Keratinocyte (primary cell): ENCODE data around the gene PRIMA1. TPM values are rescaled to one million over a fixed set of nuclear protein-coding genes. Genes with fewer than 3 reads are reported as not detected.

Experiments used
- DNase-seq: peaks from one replicate; pipeline ENCODE4 v3.0.0-alpha.2; 2011; ENCODE audit warnings: low read depth, missing footprints, low spot score
- FAIRE-seq: peaks from 2 replicates; lab custom pipeline; 2011; peaks lifted over from hg19 to GRCh38; lab: Jason Lieb, UNC
- H2AFZ ChIP-seq: 2 replicates; pipeline ENCODE4 v1.6.0; 2012; ENCODE audit warnings: low read length, control low read depth, inconsistent platforms; ENCODE audit not compliant: control insufficient read depth
- H3K27ac ChIP-seq: 2 replicates; pipeline ENCODE4 v1.5.1; 2011; ENCODE audit warnings: low read length; ENCODE audit not compliant: control insufficient read depth, insufficient read depth
- H3K27me3 ChIP-seq: 3 replicates; pipeline ENCODE4 v1.6.0; 2011; ENCODE audit warnings: low read length; ENCODE audit not compliant: control insufficient read depth, insufficient read depth; ENCODE audit errors: extremely low read depth
- H3K36me3 ChIP-seq, 2 experiments: 2 replicates in 1 of 2; 3 replicates in 1 of 2; pipeline ENCODE4 v1.5.1; 2011; ENCODE audit warnings: low read length in 2 of 2, mild to moderate bottlenecking in 1 of 2; ENCODE audit not compliant: control insufficient read depth in 2 of 2, insufficient read depth in 2 of 2; ENCODE audit errors: extremely low read depth in 1 of 2
- H3K4me1 ChIP-seq: 3 replicates; pipeline ENCODE4 v1.5.1; 2011; ENCODE audit warnings: low read length; ENCODE audit not compliant: control insufficient read depth, insufficient read depth; ENCODE audit errors: extremely low read depth
- H3K4me2 ChIP-seq: 3 replicates; pipeline ENCODE4 v1.6.0; 2011; ENCODE audit warnings: low read depth, low read length; ENCODE audit not compliant: control insufficient read depth, insufficient read depth; ENCODE audit errors: extremely low read depth
- H3K4me3 ChIP-seq, 3 experiments: fragments of 200-600 bp in 1 of 3; sonication (generic) in 1 of 3; 2 replicates in 2 of 3; 3 replicates in 1 of 3; pipeline ENCODE4 v1.5.1; 2011 to 2016; ENCODE audit warnings: low read length in 3 of 3, mild to moderate bottlenecking in 3 of 3, control low read depth in 2 of 3, inconsistent platforms in 1 of 3, low read depth in 1 of 3, mixed read lengths in 1 of 3, mixed run types in 1 of 3, moderate library complexity in 1 of 3; ENCODE audit not compliant: control insufficient read depth in 2 of 3, insufficient read depth in 2 of 3; ENCODE audit errors: extremely low read depth in 1 of 3
- H3K79me2 ChIP-seq: 2 replicates; pipeline ENCODE4 v1.6.0; 2012; ENCODE audit warnings: low read length; ENCODE audit not compliant: control insufficient read depth, insufficient read depth
- H3K9ac ChIP-seq: 3 replicates; pipeline ENCODE4 v1.6.0; 2011; ENCODE audit warnings: low read length; ENCODE audit not compliant: control insufficient read depth, insufficient read depth; ENCODE audit errors: extremely low read depth
- H3K9me1 ChIP-seq: 3 replicates; pipeline ENCODE4 v1.6.0; 2011; ENCODE audit warnings: low read length; ENCODE audit not compliant: control insufficient read depth, insufficient read depth; ENCODE audit errors: extremely low read depth
- H3K9me3 ChIP-seq: 2 replicates; pipeline ENCODE4 v1.5.1; 2012; ENCODE audit warnings: low read depth, low read length; ENCODE audit not compliant: control insufficient read depth
- H4K20me1 ChIP-seq: 3 replicates; pipeline ENCODE4 v1.6.0; 2011; ENCODE audit warnings: low read length; ENCODE audit not compliant: control insufficient read depth, insufficient read depth; ENCODE audit errors: extremely low read depth
- EZH2 ChIP-seq: IDR thresholded peaks from one replicate; pipeline ENCODE4 v1.6.1; 2012; ENCODE audit warnings: inconsistent platforms, mild to moderate bottlenecking, low read length, moderate library complexity
- dilution Hi-C: fragments of 300-500 bp; cut with MboI; formaldehyde crosslinking; loops from one replicate; pipeline ENCODE4 v1.7.0; 2020; ENCODE audit warnings: low sequenced_read_pairs; ENCODE audit not compliant: extremely low pct_ligation_motif_present
- polyA plus RNA-seq, 5 experiments: library from polyadenylated mRNA; depleted of rRNA in 3 of 5; stranded (reverse) in 3 of 5; stranded (forward) in 1 of 5; unstranded in 1 of 5; fragments of >200 nt; gene quantifications; 1 replicate in 1 of 5; 2 replicates in 3 of 5; 3 replicates in 1 of 5; pipeline versions ENCODE4 v1.2.1 to v1.2.3, GENCODE V29; 2011 to 2012; ENCODE audit warnings: missing spikeins in 2 of 5, low read depth in 1 of 5, low replicate concordance in 1 of 5
- TF ChIP-seq, protein P1 (sequence below), 3 experiments: IDR thresholded peaks in 1 of 3; conservative IDR thresholded peaks in 1 of 3; optimal IDR thresholded peaks in 1 of 3; 2 replicates in 2 of 3; 3 replicates in 1 of 3; pipeline versions ENCODE3 to v1.5.1; 2011; ENCODE audit warnings: low read length in 3 of 3, mild to moderate bottlenecking in 3 of 3, moderate library complexity in 2 of 3, control low read depth in 1 of 3, inconsistent platforms in 1 of 3; ENCODE audit not compliant: insufficient read depth in 2 of 3; ENCODE audit errors: extremely low read depth in 1 of 3

Gene PRIMA1
- polyA plus RNA-seq, 1 donor (not counting 4 experiments of a cell fraction or from before 2014, with no cell fraction given) = not detected

DNA sequence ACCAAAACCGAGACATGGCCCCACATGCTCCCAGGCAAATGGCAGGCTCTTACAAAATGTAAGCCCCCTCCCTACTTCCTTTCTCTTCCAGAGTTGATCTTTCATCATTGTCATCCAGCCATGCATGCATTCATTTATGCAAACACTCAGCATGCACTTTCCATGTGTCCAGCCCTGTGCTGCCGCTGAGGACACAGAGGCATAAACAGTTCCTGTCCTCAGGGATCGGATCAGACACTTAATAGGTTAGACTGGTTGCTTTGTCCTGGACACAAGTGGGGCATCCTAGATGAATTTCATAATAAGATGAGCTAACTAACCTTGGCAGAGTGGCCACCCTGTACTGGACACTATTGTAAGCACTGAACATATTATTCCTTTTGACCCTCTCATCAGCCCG is 23.1 kb downstream of the PRIMA1 start:
- FAIRE-seq (no peak), DNase-seq (no peak)
- no peaks in the 10 kb centered on the region for H4K20me1 ChIP-seq
- no peaks in the 10 kb centered on the region for H3K4me1 ChIP-seq
- no peaks in the 10 kb centered on the region for H3K79me2 ChIP-seq
- no peaks in the 10 kb centered on the region for H3K9me1 ChIP-seq
- no peak overlapping the region for H2AFZ ChIP-seq
- dilution Hi-C loops = no loop called here
- no peak overlapping the region for H3K4me3 ChIP-seq
- no peaks in the 10 kb centered on the region for H3K36me3 ChIP-seq
- no peaks in the 10 kb centered on the region for H3K27me3 ChIP-seq
- no peaks in the 10 kb centered on the region for H3K9me3 ChIP-seq
- H3K9ac ChIP-seq = no peak overlapping the region
- H3K27ac ChIP-seq = no peak overlapping the region
- TF ChIP-seq, protein P1, sequence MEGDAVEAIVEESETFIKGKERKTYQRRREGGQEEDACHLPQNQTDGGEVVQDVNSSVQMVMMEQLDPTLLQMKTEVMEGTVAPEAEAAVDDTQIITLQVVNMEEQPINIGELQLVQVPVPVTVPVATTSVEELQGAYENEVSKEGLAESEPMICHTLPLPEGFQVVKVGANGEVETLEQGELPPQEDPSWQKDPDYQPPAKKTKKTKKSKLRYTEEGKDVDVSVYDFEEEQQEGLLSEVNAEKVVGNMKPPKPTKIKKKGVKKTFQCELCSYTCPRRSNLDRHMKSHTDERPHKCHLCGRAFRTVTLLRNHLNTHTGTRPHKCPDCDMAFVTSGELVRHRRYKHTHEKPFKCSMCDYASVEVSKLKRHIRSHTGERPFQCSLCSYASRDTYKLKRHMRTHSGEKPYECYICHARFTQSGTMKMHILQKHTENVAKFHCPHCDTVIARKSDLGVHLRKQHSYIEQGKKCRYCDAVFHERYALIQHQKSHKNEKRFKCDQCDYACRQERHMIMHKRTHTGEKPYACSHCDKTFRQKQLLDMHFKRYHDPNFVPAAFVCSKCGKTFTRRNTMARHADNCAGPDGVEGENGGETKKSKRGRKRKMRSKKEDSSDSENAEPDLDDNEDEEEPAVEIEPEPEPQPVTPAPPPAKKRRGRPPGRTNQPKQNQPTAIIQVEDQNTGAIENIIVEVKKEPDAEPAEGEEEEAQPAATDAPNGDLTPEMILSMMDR (optimal IDR thresholded peaks at IDR 0.05 in 1 of 3, IDR thresholded peaks at IDR 0.05 in 1 of 3, conservative IDR thresholded peaks at IDR 0.05 in 1 of 3; ENCODE audit: extremely low read depth in 1 of 3, insufficient read depth in 2 of 3, low read length in 3 of 3) = no peak
- no peak for TF ChIP-seq EZH2
- H3K4me2 ChIP-seq = no peak overlapping the region

DNA sequence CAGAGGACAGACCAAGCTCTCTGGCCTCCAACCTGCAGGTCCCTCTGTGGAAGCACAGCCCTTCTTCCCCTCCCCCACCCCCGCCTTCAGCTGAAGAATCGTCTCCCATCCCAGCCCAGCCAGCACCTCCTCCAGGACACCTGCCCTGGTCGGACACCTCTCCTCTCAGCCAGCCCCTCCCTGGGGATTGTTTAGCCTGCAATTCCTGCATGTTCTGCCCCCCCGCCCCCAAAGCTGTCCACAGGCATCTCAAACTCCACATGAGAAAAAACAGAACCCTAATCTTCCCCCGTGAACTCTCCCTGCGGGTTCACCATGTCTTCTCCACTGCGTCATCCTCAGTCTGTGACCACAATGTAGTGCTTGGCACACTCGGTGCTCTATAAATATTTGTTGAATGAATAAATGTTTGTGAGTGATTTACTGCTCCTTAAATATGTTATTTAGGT is 24.1 kb downstream of the PRIMA1 start:
- FAIRE-seq (no peak), DNase-seq (no peak)
- H3K4me2 ChIP-seq = no peak overlapping the region

More for the DNA sequence above, 24.1 kb downstream of the PRIMA1 start:
- no peaks in the 10 kb centered on the region for H3K27me3 ChIP-seq
- dilution Hi-C loops = no loop called here
- TF ChIP-seq, protein P1 (optimal IDR thresholded peaks at IDR 0.05 in 1 of 3, IDR thresholded peaks at IDR 0.05 in 1 of 3, conservative IDR thresholded peaks at IDR 0.05 in 1 of 3; ENCODE audit: extremely low read depth in 1 of 3, insufficient read depth in 2 of 3, low read length in 3 of 3) = no peak
- no peak for TF ChIP-seq EZH2
- no peaks in the 10 kb centered on the region for H3K4me1 ChIP-seq
- no peaks in the 10 kb centered on the region for H3K79me2 ChIP-seq
- H3K36me3 ChIP-seq = no peaks in the 10 kb centered on the region
- H3K9me3 ChIP-seq = no peaks in the 10 kb centered on the region
- no peaks in the 10 kb centered on the region for H4K20me1 ChIP-seq
- H2AFZ ChIP-seq = no peak overlapping the region
- no peak overlapping the region for H3K9ac ChIP-seq
- H3K9me1 ChIP-seq = no peaks in the 10 kb centered on the region
- H3K27ac ChIP-seq = no peak overlapping the region
- H3K4me3 ChIP-seq = no peak overlapping the region
